Measurements from ENCODE around the gene RBL2.

The RBL2 gene

DNA sequence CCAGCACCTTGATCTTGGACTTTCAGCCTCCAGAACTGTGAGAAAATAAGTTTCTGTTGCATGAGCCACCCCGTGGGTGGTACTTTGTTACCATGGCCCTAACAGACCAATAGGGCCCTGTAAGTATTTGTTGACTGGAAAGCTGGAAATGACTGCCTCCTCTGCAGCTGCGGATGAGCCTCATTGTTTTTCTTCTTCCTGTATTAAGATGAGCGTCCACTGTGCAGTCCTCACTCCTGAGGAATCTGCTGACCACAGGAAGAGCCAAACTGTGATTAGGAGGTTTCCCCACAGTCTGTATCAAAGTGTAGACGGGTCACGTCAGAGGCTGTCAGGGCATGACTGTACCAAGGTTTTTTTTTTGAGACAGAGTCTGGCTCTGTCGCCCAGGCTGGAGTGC is 81.0 kb downstream of the RBL2 start:
- Histone ChIP-seq H3K9ac (no peak overlapping the region), H4K20me1 (no peaks in the 10 kb centered on the region), H3K27ac (no peak overlapping the region), H3K27me3 (no peaks in the 10 kb centered on the region), H3K4me3 (no peak overlapping the region), H3K36me3 (no peaks in the 10 kb centered on the region), H3K4me2 (0 out of 2 replicates have a peak overlapping the region, but pooled peaks have one; percentile 96), H3K4me1 (peaks cover 54% of the 10 kb centered on the region), H3K9me3 (peaks cover 39% of the 10 kb centered on the region)
- TF ChIP-seq Cebpa-rat (IDR thresholded peaks at IDR 0.05) = no peak

DNA sequence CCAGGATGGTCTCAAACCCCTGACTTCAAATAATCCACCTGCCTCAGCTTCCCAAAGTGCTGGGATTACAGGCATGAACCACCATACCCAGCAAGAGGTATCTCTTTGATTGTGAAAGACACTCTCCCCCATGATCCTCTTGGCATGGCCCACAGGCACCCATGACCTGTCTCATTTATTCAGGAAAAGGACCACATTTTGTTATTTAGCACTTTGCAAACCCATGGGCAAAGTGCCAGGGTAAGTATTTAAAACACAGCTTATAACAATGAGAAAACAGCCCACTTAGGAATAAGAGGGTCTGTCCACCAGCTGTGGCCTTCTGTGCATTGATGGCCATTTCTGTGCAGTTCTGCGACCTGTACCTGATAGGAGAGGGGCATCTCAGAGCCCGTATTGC is 81.5 kb downstream of the RBL2 start:
- TF ChIP-seq Cebpa-rat (IDR thresholded peaks at IDR 0.05) = no peak
- Histone ChIP-seq H3K9me3 (peaks cover 39% of the 10 kb centered on the region), H3K4me2 (peak overlapping the region; percentile 96), H3K27me3 (no peaks in the 10 kb centered on the region), H3K36me3 (no peaks in the 10 kb centered on the region), H3K27ac (no peak overlapping the region), H3K9ac (no peak overlapping the region), H3K4me1 (peaks cover 59% of the 10 kb centered on the region), H4K20me1 (no peaks in the 10 kb centered on the region), H3K4me3 (no peak overlapping the region)

DNA sequence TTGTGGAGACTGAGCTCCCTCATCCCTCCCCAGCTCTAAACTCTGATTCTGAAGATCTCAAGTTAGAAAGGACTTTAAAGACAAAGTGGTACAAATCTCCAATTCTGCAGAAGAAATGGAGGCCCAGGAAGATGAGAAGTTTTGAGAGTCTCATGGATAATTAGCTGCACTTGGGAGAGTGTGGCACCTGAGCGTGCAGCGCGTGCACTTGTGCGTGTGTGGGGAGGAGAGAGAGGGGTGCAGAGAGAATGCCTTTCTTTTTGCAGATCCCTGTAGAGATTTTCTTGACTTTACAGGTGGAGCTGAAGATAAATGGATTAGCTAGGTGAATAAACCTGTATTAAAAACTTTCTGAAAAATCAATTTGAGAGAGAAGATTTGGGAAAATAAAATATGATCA is 83.6 kb downstream of the RBL2 start:
- Histone ChIP-seq H3K4me2 (peak overlapping the region; percentile 96), H3K36me3 (no peaks in the 10 kb centered on the region), H3K4me1 (peaks cover 79% of the 10 kb centered on the region), H4K20me1 (no peaks in the 10 kb centered on the region), H3K4me3 (peak overlapping the region; percentile 47), H3K27ac (peak overlapping the region; percentile 92), H3K9me3 (peaks cover 29% of the 10 kb centered on the region), H3K27me3 (no peaks in the 10 kb centered on the region), H3K9ac (peak overlapping the region; percentile 75; the same call in 1 of the 2 replicates)
- no peak for TF ChIP-seq Cebpa-rat (IDR thresholded peaks at IDR 0.05)

- H3K4me3 ChIP-seq = peak overlapping the region; percentile 47
- no peaks in the 10 kb centered on the region for H3K27me3 ChIP-seq
- H3K27ac ChIP-seq = peak overlapping the region; percentile 92
- H3K4me2 ChIP-seq = peak overlapping the region; percentile 96
- H3K4me1 ChIP-seq = peaks cover 87% of the 10 kb centered on the region
- H3K9me3 ChIP-seq = peaks cover 20% of the 10 kb centered on the region
- no peaks in the 10 kb centered on the region for H4K20me1 ChIP-seq
- no peak for TF ChIP-seq Cebpa-rat (IDR thresholded peaks at IDR 0.05)
- no peaks in the 10 kb centered on the region for H3K36me3 ChIP-seq
- H3K9ac ChIP-seq = peak overlapping the region; percentile 75
Measured at GRCh38 chr16:53518550-53519416, 84.5 kb downstream of the RBL2 start.

DNA sequence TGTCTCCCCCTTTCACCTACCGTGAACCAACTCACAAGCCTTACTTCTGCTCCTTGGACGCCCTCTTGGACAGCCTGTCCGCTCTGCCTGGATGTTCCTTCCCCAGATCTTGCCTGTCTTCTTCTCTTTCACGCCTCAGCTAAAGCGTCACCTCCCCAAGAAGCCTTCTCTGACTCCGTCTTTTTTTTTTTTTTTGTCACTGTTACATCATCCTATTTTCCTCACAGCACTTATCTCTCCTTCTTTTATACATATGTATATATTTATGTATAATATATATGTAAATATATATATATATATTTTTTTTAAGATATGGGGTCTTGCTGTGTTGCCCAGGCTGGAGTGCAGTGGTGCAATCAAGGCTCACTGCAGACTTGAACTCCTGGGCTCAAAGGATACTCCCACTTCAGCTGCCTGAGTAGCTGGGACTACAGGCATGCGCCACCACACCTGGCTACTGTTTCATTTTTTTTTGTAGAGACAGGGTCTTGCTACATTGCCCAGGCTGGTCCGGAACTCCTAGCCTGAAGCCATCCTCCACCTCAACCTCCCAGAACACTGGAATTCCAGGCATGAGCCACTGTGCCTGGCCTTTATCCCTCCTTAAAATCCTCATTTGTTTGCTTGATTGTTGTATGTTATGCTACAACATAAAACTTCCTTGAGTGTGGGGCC is 85.3 kb downstream of the RBL2 start:
- no peak for TF ChIP-seq Cebpa-rat (IDR thresholded peaks at IDR 0.05)
- Histone ChIP-seq H3K9ac (peak overlapping the region; percentile 75), H3K4me2 (peak overlapping the region; percentile 96), H3K27me3 (no peaks in the 10 kb centered on the region), H4K20me1 (no peaks in the 10 kb centered on the region), H3K9me3 (peaks cover 12% of the 10 kb centered on the region), H3K4me1 (peaks cover 95% of the 10 kb centered on the region), H3K4me3 (peak overlapping the region; percentile 47), H3K36me3 (no peaks in the 10 kb centered on the region), H3K27ac (peak overlapping the region; percentile 92)

GRCh38 chr16:53523126-53523804 is 89.0 kb downstream of the RBL2 start:
- Histone ChIP-seq H3K4me3 (no peak overlapping the region), H3K4me1 (peaks cover 88% of the 10 kb centered on the region), H3K9me3 (0 out of 2 replicates have a peak, but pooled peaks cover 5% of the 10 kb centered on the region), H3K27me3 (no peaks in the 10 kb centered on the region), H3K36me3 (no peaks in the 10 kb centered on the region), H3K4me2 (no peak overlapping the region), H3K27ac (no peak overlapping the region; the same call in 1 of the 2 replicates), H3K9ac (no peak overlapping the region), H4K20me1 (no peaks in the 10 kb centered on the region)
- TF ChIP-seq Cebpa-rat (IDR thresholded peaks at IDR 0.05) = no peak

DNA sequence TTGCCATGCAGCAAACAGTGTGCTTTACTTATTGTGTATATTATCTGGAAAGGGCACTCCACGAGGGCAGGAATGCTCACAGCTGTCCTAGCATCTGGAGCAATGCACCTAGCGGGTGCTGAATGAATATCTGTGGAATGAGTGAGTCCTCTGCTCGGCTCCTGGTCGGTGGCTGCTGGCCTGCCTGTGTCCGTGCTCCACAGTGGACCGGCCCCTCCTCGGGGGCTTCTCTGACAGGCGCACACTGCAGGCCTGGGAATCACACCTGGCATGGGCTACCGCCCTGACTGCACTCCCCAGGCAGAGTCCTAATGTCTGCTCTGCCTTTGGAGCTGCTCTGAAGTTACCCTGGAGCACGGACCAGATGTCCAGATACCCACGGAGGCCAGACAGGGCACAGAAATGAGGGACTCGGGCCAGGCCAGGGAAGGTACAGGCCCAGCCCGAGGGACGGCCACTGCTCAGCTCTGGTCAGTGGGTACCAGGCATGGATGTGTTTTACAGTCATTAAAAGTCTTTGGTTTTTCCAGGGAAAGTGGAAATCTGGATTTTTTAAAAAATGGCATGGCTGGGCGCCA is 89.8 kb downstream of the RBL2 start:
- Histone ChIP-seq H3K27ac (peak overlapping the region; percentile 49; the same call in 1 of the 2 replicates), H4K20me1 (no peaks in the 10 kb centered on the region), H3K4me1 (peaks cover 87% of the 10 kb centered on the region), H3K9ac (no peak overlapping the region), H3K4me2 (peak overlapping the region; percentile 63; the same call in 1 of the 2 replicates), H3K36me3 (no peaks in the 10 kb centered on the region), H3K4me3 (no peak overlapping the region), H3K27me3 (no peaks in the 10 kb centered on the region), H3K9me3 (0 out of 2 replicates have a peak, but pooled peaks cover 5% of the 10 kb centered on the region)
- no peak for TF ChIP-seq Cebpa-rat (IDR thresholded peaks at IDR 0.05)

GRCh38 chr16:53528797-53529196 is 94.5 kb downstream of the RBL2 start:
- no peak for TF ChIP-seq Cebpa-rat (IDR thresholded peaks at IDR 0.05)
- no peaks in the 10 kb centered on the region for H4K20me1 ChIP-seq
- no peak overlapping the region for H3K4me2 ChIP-seq
- no peak overlapping the region for H3K9ac ChIP-seq
- H3K27me3 ChIP-seq = no peaks in the 10 kb centered on the region
- H3K27ac ChIP-seq = no peak overlapping the region
- no peaks in the 10 kb centered on the region for H3K36me3 ChIP-seq
- H3K4me3 ChIP-seq = no peak overlapping the region
- H3K9me3 ChIP-seq = 0 out of 2 replicates have a peak, but pooled peaks cover 5% of the 10 kb centered on the region
- peaks cover 53% of the 10 kb centered on the region for H3K4me1 ChIP-seq

DNA sequence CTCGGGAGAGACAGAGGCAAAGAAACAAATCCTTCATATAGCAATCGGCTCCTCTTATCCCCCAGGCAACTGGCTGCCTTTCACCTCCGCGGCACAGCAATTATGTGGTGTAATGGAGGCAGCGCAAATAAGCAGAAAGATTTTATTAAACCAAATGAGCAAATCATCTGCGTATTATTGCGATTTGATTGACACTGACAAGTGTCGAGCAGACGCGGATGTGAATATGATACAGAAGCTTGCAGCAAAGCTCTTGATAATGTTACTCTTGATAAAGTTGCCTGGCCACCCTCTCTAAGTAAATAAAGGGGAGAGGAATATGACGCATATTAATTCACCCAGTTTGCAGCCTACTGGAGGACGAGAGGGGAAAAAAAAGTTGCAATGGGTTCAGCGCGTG is 95.2 kb downstream of the RBL2 start:
- no peak overlapping the region for H3K4me3 ChIP-seq
- H3K27me3 ChIP-seq = no peaks in the 10 kb centered on the region
- H4K20me1 ChIP-seq = no peaks in the 10 kb centered on the region
- H3K4me2 ChIP-seq = no peak overlapping the region
- no peak for TF ChIP-seq Cebpa-rat (IDR thresholded peaks at IDR 0.05)
- H3K9ac ChIP-seq = no peak overlapping the region
- no peaks in the 10 kb centered on the region for H3K36me3 ChIP-seq
- peaks cover 46% of the 10 kb centered on the region for H3K4me1 ChIP-seq
- H3K9me3 ChIP-seq = 0 out of 2 replicates have a peak, but pooled peaks cover 5% of the 10 kb centered on the region
- H3K27ac ChIP-seq = no peak overlapping the region
